ENCODE data around the gene TAF4.

DNA sequence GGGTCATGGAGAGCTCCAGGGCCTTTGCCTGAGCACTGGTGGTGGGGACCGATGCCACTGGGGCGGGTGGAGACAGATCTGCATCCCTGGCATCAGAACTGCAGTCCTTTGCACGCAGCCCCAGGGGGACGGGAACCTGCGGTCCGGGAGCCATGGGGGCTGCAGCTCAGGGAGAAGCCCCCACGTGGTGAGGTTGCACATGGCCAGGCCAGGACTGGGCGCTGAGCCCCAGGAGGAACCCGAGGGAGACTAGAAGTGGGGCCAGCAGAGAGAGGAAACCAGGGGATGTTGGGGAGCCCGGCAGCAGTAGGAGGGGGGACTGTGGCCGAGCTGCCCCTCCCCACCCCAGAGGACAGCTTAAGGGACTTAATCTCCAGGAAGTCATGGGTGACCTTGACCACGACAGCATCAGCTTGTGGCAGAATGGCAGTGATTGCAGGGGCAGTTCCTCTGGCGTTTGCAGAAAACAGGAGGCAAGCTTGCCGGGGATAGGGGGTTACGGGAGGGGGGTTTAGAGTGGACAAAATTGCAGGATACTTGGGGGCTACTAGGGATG, 38.6 kb upstream of the TAF4 start:
- TF ChIP-seq, protein P1, sequence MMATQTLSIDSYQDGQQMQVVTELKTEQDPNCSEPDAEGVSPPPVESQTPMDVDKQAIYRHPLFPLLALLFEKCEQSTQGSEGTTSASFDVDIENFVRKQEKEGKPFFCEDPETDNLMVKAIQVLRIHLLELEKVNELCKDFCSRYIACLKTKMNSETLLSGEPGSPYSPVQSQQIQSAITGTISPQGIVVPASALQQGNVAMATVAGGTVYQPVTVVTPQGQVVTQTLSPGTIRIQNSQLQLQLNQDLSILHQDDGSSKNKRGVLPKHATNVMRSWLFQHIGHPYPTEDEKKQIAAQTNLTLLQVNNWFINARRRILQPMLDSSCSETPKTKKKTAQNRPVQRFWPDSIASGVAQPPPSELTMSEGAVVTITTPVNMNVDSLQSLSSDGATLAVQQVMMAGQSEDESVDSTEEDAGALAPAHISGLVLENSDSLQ (IDR thresholded peaks at IDR 0.05): no peak
- TF ChIP-seq ARNT (IDR thresholded peaks at IDR 0.05) (no peak), L3MBTL2 (conservative IDR thresholded peaks at IDR 0.05) (no peak)

Data from HEK293T (cell line).